Duodenal mucosa (tissue), 2 donors: Measurements from ENCODE around the gene NIN.

Source experiments
- H3K27ac ChIP-seq: one replicate; pipeline ENCODE4 v1.7.0; 2013; ENCODE audit warnings: low read depth, low read length
- H3K27me3 ChIP-seq, 2 donors: one replicate each; pipeline ENCODE4 v1.7.0; 2013; ENCODE audit warnings: low read length in 2 of 2, control low read depth in 1 of 2; ENCODE audit not compliant: insufficient read depth in 2 of 2, control insufficient read depth in 1 of 2
- H3K36me3 ChIP-seq, 2 donors: one replicate each; pipeline ENCODE4 v1.7.0; 2013; ENCODE audit warnings: low read length in 2 of 2, control low read depth in 1 of 2; ENCODE audit not compliant: insufficient read depth in 2 of 2, control insufficient read depth in 1 of 2
- H3K4me1 ChIP-seq, 2 donors: one replicate each; pipeline ENCODE4 v1.7.0; 2013; ENCODE audit warnings: low read length in 2 of 2, control low read depth in 1 of 2; ENCODE audit not compliant: insufficient read depth in 2 of 2, control insufficient read depth in 1 of 2
- H3K4me3 ChIP-seq, 2 donors: one replicate each; pipeline ENCODE4 v1.7.0; 2013; ENCODE audit warnings: low read length in 2 of 2, low read depth in 1 of 2
- H3K9ac ChIP-seq, 2 donors: one replicate each; pipeline ENCODE4 v1.7.0; 2013; ENCODE audit warnings: low read length in 2 of 2, low read depth in 1 of 2
- H3K9me3 ChIP-seq, 2 donors: one replicate each; pipeline ENCODE4 v1.7.0; 2013; ENCODE audit warnings: low read length in 2 of 2, control low read depth in 1 of 2; ENCODE audit not compliant: control insufficient read depth in 1 of 2

Gene NIN

GRCh38 chr14:50806241-50806933, 24.6 kb downstream of the NIN start:
- H3K27ac ChIP-seq, result no peak overlapping the region
- H3K9me3 ChIP-seq, result no peaks in the 10 kb centered on the region
- no peak overlapping the region for H3K9ac ChIP-seq
- H3K27me3 ChIP-seq, result no peaks in the 10 kb centered on the region
- no peaks in the 10 kb centered on the region for H3K4me1 ChIP-seq
- H3K4me3 ChIP-seq, result no peak overlapping the region
- no peaks in the 10 kb centered on the region for H3K36me3 ChIP-seq

DNA sequence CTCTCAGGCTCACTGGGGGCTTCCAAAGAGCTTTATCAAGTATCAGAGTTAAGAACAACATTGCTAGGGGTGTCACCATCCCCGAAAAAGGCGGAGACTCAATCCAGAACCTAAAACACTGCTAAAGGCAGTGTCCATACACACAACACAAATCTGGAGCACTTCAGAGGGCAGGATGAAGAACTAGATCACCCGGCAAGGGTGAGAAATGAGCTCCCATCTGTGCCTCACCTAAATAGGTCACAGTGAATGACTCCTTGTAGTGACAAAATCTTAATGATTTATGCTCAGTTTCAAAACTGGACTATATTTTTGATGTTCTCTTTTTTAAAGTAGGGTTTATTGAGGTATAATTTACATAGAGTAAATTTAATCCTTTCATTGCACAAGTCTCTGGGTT, 25.6 kb downstream of the NIN start:
- H3K9me3 ChIP-seq, result no peaks in the 10 kb centered on the region
- no peaks in the 10 kb centered on the region for H3K27me3 ChIP-seq
- H3K4me3 ChIP-seq, result no peak overlapping the region
- H3K4me1 ChIP-seq, result no peaks in the 10 kb centered on the region
- H3K9ac ChIP-seq, result no peak overlapping the region
- no peak overlapping the region for H3K27ac ChIP-seq
- no peaks in the 10 kb centered on the region for H3K36me3 ChIP-seq

DNA sequence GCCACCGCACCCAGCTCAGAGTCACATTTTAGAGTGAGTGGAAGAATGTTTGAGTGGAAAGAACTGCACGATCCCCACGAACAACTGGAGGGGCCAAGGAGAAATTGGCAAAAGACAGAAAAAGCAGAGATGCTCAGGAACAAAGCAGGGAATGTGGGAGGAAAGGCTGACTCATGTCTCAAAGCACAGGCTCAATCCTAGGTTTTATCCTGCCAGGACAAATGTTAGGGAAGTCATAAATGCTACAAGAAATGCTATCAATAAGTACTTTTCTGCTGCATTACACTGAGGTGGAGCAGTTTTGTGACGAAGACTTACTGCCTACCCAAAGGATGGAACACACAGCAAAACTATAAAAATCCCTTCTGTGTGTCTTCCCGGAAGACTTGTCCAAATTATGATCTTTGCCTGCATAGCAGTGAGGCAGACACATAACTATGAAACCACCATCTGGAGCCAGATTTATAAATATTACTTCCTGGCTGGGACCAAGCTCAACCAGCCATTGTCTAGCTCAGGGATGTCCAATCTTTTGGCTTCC, 26.7 kb downstream of the NIN start:
- no peaks in the 10 kb centered on the region for H3K27me3 ChIP-seq
- no peak overlapping the region for H3K9ac ChIP-seq
- no peak overlapping the region for H3K27ac ChIP-seq

DNA sequence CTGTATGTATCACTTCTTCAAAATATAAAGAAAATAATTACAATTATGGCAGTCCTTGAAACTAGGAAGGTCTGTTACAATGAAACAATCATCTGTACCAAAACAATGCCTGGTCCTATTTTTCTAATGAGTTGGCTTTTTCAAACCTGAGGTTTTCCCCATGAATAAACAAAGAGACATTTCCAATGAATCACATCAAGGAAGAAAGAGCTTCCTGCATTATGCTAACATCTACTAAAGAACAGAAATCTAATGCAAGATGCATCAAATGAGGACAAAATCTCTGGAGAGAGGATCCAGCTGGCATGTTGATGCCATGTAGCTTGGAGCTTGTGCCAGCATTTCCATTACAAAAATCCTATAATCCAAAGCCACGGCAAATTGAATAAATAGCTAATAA, 29.3 kb downstream of the NIN start:
- Histone ChIP-seq H3K27me3 (no peaks in the 10 kb centered on the region), H3K36me3 (no peaks in the 10 kb centered on the region), H3K27ac (no peak overlapping the region), H3K4me3 (no peak overlapping the region), H3K4me1 (no peaks in the 10 kb centered on the region), H3K9ac (no peak overlapping the region), H3K9me3 (no peaks in the 10 kb centered on the region)

More for the DNA sequence above, 26.7 kb downstream of the NIN start:
- Histone ChIP-seq H3K4me3 (no peak overlapping the region), H3K4me1 (no peaks in the 10 kb centered on the region), H3K36me3 (no peaks in the 10 kb centered on the region), H3K9me3 (no peaks in the 10 kb centered on the region)

GRCh38 chr14:50800032-50800431, 30.9 kb downstream of the NIN start:
- H3K36me3 ChIP-seq, result no peaks in the 10 kb centered on the region
- peaks cover 0 to 4% of the 10 kb centered on the region in 2 donors for H3K4me1 ChIP-seq
- H3K9me3 ChIP-seq, result no peaks in the 10 kb centered on the region
- no peak overlapping the region for H3K27ac ChIP-seq
- H3K9ac ChIP-seq, result no peak overlapping the region
- no peaks in the 10 kb centered on the region for H3K27me3 ChIP-seq
- H3K4me3 ChIP-seq, result no peak overlapping the region

GRCh38 chr14:50798048-50798421, 32.9 kb downstream of the NIN start:
- peaks cover 0 to 11% of the 10 kb centered on the region in 2 donors for H3K4me1 ChIP-seq
- H3K9ac ChIP-seq, result no peak overlapping the region
- H3K9me3 ChIP-seq, result no peaks in the 10 kb centered on the region
- H3K27me3 ChIP-seq, result no peaks in the 10 kb centered on the region
- no peaks in the 10 kb centered on the region for H3K36me3 ChIP-seq
- no peak overlapping the region for H3K4me3 ChIP-seq
- H3K27ac ChIP-seq, result no peak overlapping the region

GRCh38 chr14:50797250-50798047, 33.5 kb downstream of the NIN start:
- Histone ChIP-seq H3K9me3 (no peaks in the 10 kb centered on the region), H3K27me3 (no peaks in the 10 kb centered on the region), H3K27ac (no peak overlapping the region), H3K36me3 (no peaks in the 10 kb centered on the region), H3K9ac (no peak overlapping the region), H3K4me3 (no peak overlapping the region), H3K4me1 (peaks cover 4 to 11% of the 10 kb centered on the region in 2 donors)

DNA sequence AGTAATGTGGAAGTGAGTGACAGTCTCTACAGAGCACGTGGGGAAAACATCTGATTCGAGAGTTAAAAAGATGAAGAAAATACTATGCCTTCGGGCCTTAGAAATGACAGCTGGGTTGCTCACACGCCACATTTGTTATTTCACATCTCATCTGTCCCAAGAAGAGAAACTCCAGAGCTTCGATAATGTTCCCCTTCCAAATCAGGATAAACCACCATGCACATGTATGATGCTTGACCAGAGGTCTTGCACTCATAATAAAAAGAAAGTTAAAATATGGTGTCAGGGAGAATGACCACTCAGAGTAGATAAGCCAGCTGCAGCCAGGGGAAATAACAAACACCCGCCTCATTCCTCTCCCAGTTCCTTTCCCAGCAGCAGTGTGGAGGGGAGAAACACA, 34.6 kb downstream of the NIN start:
- Histone ChIP-seq H3K9ac (no peak overlapping the region), H3K4me1 (peaks cover 4 to 11% of the 10 kb centered on the region in 2 donors), H3K27me3 (no peaks in the 10 kb centered on the region), H3K9me3 (no peaks in the 10 kb centered on the region), H3K4me3 (no peak overlapping the region), H3K36me3 (no peaks in the 10 kb centered on the region), H3K27ac (no peak overlapping the region)

DNA sequence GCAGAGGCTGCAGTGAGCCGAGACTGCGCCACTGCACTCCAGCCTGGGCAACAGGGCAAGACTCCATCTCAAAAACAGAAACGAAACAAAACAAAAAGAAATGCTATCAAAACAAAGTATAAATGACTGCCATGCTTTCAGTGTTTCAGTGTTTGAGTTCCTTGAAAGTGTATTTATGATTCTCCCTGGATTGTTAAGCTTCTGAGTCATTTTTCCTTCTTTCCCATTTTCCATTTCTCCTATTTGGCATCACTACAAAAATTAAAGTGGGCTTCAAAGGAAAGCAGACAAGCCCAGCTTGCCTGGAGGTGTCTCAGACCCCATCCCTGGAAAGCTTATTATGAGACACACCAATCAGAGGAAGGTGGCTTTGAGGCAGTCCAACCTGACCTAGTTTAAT, 35.1 kb downstream of the NIN start:
- Histone ChIP-seq H3K27me3 (no peaks in the 10 kb centered on the region), H3K27ac (no peak overlapping the region), H3K4me3 (no peak overlapping the region), H3K9me3 (no peaks in the 10 kb centered on the region), H3K4me1 (peaks cover 4 to 11% of the 10 kb centered on the region in 2 donors), H3K9ac (no peak overlapping the region), H3K36me3 (no peaks in the 10 kb centered on the region)

DNA sequence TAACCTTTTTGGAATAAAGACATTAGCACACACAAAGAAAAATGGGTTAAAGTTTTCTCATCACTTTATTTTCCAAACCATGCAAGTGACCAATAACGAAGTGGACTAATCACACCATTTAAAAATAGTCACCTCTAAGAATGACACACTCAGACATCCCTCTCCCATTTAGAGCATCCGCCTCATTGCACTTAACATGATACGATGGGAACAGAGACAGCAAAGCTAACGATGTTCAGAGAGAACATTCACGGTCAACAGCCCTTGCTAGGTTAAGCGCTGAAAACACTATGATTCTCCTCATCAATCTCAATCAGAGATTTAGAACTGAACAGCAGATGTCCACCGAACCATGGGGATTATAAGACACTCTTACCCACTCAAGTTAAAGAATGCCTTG, 35.8 kb downstream of the NIN start:
- H3K4me1 ChIP-seq, result peaks cover 4 to 11% of the 10 kb centered on the region in 2 donors
- H3K36me3 ChIP-seq, result no peaks in the 10 kb centered on the region
- no peak overlapping the region for H3K27ac ChIP-seq
- H3K9me3 ChIP-seq, result no peaks in the 10 kb centered on the region
- H3K9ac ChIP-seq, result no peak overlapping the region
- H3K27me3 ChIP-seq, result no peaks in the 10 kb centered on the region
- no peak overlapping the region for H3K4me3 ChIP-seq
